CD14-positive monocyte (primary cell): ENCODE results near the gene SMIM35. TPM values are rescaled to one million over a fixed set of nuclear protein-coding genes. Genes with fewer than 3 reads are reported as not detected.
A peak's percentile ranks its signal among the peaks of the same experiment; 100 is the strongest.

Experiments
- DNase-seq, 3 donors: peaks; one replicate each; pipeline ENCODE4 v3.0.0-alpha.2; 2011 to 2022
- H2AFZ ChIP-seq: 2 replicates; pipeline ENCODE4 v1.6.0; 2012; ENCODE audit warnings: mild to moderate bottlenecking, low read depth, low read length, inconsistent platforms; ENCODE audit not compliant: insufficient read depth, poor library complexity, severe bottlenecking
- H3K27ac ChIP-seq, 2 donors: 1 replicate in 1 of 2; 2 replicates in 1 of 2; pipeline ENCODE4 v1.5.1; 2012 to 2013; ENCODE audit warnings: low read length in 2 of 2, control low read depth in 1 of 2, inconsistent platforms in 1 of 2, low read depth in 1 of 2, mild to moderate bottlenecking in 1 of 2
- H3K27me3 ChIP-seq, 2 donors: one replicate each; pipeline versions ENCODE4 v1.6.0 to v1.6.1; 2011 to 2013; ENCODE audit warnings: low read length in 2 of 2; ENCODE audit not compliant: control insufficient read depth in 2 of 2, insufficient read depth in 2 of 2
- H3K36me3 ChIP-seq, 2 donors: replicated peaks in 1 of 2; 1 replicate in 1 of 2; 2 replicates in 1 of 2; pipeline versions ENCODE4 v1.5.1 to v1.6.1; 2012 to 2013; ENCODE audit warnings: low read length in 2 of 2, control low read depth in 1 of 2, inconsistent platforms in 1 of 2, mild to moderate bottlenecking in 1 of 2; ENCODE audit not compliant: insufficient read depth in 2 of 2, control insufficient read depth in 1 of 2
- H3K4me1 ChIP-seq, 2 donors: 1 replicate in 1 of 2; 2 replicates in 1 of 2; pipeline versions ENCODE4 v1.5.1 to v1.6.1; 2012 to 2013; ENCODE audit warnings: low read length in 2 of 2, control low read depth in 1 of 2, inconsistent platforms in 1 of 2, mild to moderate bottlenecking in 1 of 2, moderate library complexity in 1 of 2; ENCODE audit not compliant: insufficient read depth in 2 of 2, control insufficient read depth in 1 of 2
- H3K4me2 ChIP-seq: replicated peaks from 2 replicates; pipeline ENCODE3; 2012; ENCODE audit warnings: low read length, moderate library complexity, mild to moderate bottlenecking; ENCODE audit not compliant: poor library complexity, severe bottlenecking; ENCODE audit errors: extremely low read depth
- H3K4me3 ChIP-seq, 3 experiments: fragments of 200-600 bp in 1 of 3; sonication (generic) in 1 of 3; replicated peaks in 1 of 3; 1 replicate in 2 of 3; 2 replicates in 1 of 3; pipeline ENCODE4 v1.5.1; 2011 to 2013; ENCODE audit warnings: low read length in 3 of 3, mild to moderate bottlenecking in 3 of 3, control low read depth in 2 of 3, low read depth in 2 of 3, inconsistent platforms in 1 of 3, moderate library complexity in 1 of 3
- H3K79me2 ChIP-seq: 2 replicates; pipeline ENCODE4 v1.6.0; 2012; ENCODE audit warnings: mild to moderate bottlenecking, control low read depth, inconsistent platforms, low read length, moderate library complexity; ENCODE audit not compliant: insufficient read depth
- H3K9ac ChIP-seq: 2 replicates; pipeline ENCODE4 v1.6.0; 2017; ENCODE audit warnings: low read length, mild to moderate bottlenecking; ENCODE audit not compliant: insufficient read depth, poor library complexity, severe bottlenecking
- H3K9me3 ChIP-seq, 2 donors: replicated peaks in 1 of 2; 1 replicate in 1 of 2; 2 replicates in 1 of 2; pipeline versions ENCODE4 v1.5.1 to v1.6.1; 2012 to 2013; ENCODE audit warnings: low read length in 2 of 2, control low read depth in 1 of 2; ENCODE audit not compliant: control insufficient read depth in 1 of 2, insufficient read depth in 1 of 2
- H4K20me1 ChIP-seq: 2 replicates; pipeline ENCODE4 v1.6.0; 2012; ENCODE audit warnings: mild to moderate bottlenecking, low read length, control low read depth, moderate library complexity; ENCODE audit not compliant: insufficient read depth
- H3K27ac Mint-ChIP-seq, 7 donors: one replicate each; pipeline ENCODE4 v1.8.0; 2020; ENCODE audit warnings: mild to moderate bottlenecking in 7 of 7, mixed read lengths in 7 of 7, moderate library complexity in 6 of 7, inconsistent platforms in 2 of 7
- H3K27me3 Mint-ChIP-seq, 3 donors: one replicate each; pipeline ENCODE4 v1.8.0; 2021 to 2022; ENCODE audit warnings: low read depth in 3 of 3, mild to moderate bottlenecking in 3 of 3, mixed read lengths in 3 of 3, moderate library complexity in 3 of 3, inconsistent platforms in 1 of 3
- H3K36me3 Mint-ChIP-seq, 2 donors: one replicate each; pipeline ENCODE4 v1.8.0; 2020; ENCODE audit warnings: mixed read lengths in 2 of 2, inconsistent platforms in 1 of 2, mild to moderate bottlenecking in 1 of 2
- H3K4me1 Mint-ChIP-seq: one replicate; pipeline ENCODE4 v1.8.0; 2020; ENCODE audit warnings: mild to moderate bottlenecking, mixed read lengths
- H3K4me3 Mint-ChIP-seq, 2 donors: one replicate each; pipeline ENCODE4 v1.8.0; 2020; ENCODE audit warnings: mild to moderate bottlenecking in 2 of 2, mixed read lengths in 2 of 2, moderate library complexity in 1 of 2
- H3K9me3 Mint-ChIP-seq, 7 donors: one replicate each; pipeline ENCODE4 v1.8.0; 2020 to 2022; ENCODE audit warnings: mixed read lengths in 7 of 7, mild to moderate bottlenecking in 6 of 7, moderate library complexity in 6 of 7, inconsistent platforms in 2 of 7
- WGBS: methylation state at CpG from one replicate; pipeline ENCODE4 v1.1.5; 2013; ENCODE audit warnings: missing lambda C conversion rate; ENCODE audit not compliant: insufficient coverage; 5-methylcytosine and 5-hydroxymethylcytosine counted together
- intact Hi-C, 2 donors: fragments of 100-400 bp; cut with micrococcal nuclease; formaldehyde crosslinking; loops; one replicate each; pipeline versions ENCODE4 v1.15.0 to v1.15.1; 2023
- polyA plus RNA-seq, 3 donors: library from polyadenylated mRNA; depleted of rRNA in 1 of 3; unstranded in 2 of 3; stranded (reverse) in 1 of 3; fragments of 300-500 nt in 2 of 3; fragments of >200 nt in 1 of 3; fragmentation: Illumina TruSeq in 2 of 3; gene quantifications; 1 replicate in 2 of 3; 2 replicates in 1 of 3; pipeline ENCODE4 v1.2.3, GENCODE V29; 2012 to 2021
- TF ChIP-seq, protein P1 (sequence below): fragments of 200-600 bp; IDR thresholded peaks from one replicate; pipeline ENCODE4 v1.8.0; 2022; ENCODE audit warnings: antibody characterized with exemption, mild to moderate bottlenecking

Gene SMIM35
- polyA plus RNA-seq, 3 donors: 0.05 to 0.29 (median 0.11) TPM

DNA sequence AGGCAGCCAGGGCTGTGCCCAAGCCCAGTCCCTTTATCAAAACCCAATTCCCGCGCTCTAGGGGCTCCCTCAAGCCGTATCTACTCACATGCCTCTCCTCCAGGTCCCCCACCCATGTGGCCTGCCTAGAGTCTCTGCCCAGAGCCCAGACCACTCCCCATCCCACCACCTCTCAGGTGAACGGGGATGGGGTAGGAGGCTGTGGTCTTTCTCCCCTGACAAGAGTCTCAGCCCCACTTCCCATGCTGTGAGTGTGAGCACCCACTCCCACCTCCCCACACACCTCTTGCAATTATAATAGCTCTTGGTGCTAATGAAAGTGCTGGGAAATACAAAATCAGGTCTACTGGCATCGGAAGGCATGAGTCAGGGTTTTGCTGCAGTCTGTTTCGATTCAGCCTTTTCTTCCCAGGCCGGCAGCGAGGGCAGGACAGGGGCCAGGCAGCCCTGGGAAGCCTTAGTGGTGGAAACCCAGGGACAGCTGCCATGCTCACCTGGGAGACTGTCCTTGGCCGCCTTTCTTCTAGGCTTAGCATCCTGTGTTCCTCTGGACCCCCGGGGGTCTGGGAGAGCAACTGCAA, 26.6 kb downstream of the SMIM35 start:
- H3K27ac ChIP-seq: no peak overlapping the region
- no peaks in the 10 kb centered on the region for H3K27me3 ChIP-seq
- WGBS: 91% methylated on average over 6 of the region's 10 CpGs
- Mint-ChIP-seq H3K36me3 (peaks cover 0 to 2% of the 10 kb centered on the region in 2 donors), H3K9me3 (peaks cover 0 to 1% (median 0%) of the 10 kb centered on the region in 7 donors), H3K4me1 (peaks cover 32% of the 10 kb centered on the region), H3K27ac (peak overlapping the region in 1 of 7 donors; percentile 25), H3K27me3 (peaks cover 8 to 25% (median 10%) of the 10 kb centered on the region in 3 donors), H3K4me3 (no peak overlapping the region)
- H3K4me2 ChIP-seq: no peak overlapping the region
- no peak overlapping the region for H2AFZ ChIP-seq
- no peak overlapping the region for H3K9ac ChIP-seq
- H3K4me1 ChIP-seq: peaks cover 0 to 7% of the 10 kb centered on the region in 2 donors
- H4K20me1 ChIP-seq: no peaks in the 10 kb centered on the region
- TF ChIP-seq, protein P1, sequence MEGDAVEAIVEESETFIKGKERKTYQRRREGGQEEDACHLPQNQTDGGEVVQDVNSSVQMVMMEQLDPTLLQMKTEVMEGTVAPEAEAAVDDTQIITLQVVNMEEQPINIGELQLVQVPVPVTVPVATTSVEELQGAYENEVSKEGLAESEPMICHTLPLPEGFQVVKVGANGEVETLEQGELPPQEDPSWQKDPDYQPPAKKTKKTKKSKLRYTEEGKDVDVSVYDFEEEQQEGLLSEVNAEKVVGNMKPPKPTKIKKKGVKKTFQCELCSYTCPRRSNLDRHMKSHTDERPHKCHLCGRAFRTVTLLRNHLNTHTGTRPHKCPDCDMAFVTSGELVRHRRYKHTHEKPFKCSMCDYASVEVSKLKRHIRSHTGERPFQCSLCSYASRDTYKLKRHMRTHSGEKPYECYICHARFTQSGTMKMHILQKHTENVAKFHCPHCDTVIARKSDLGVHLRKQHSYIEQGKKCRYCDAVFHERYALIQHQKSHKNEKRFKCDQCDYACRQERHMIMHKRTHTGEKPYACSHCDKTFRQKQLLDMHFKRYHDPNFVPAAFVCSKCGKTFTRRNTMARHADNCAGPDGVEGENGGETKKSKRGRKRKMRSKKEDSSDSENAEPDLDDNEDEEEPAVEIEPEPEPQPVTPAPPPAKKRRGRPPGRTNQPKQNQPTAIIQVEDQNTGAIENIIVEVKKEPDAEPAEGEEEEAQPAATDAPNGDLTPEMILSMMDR: no peak
- intact Hi-C loops: no loop called here
- DNase-seq: no peak
- H3K79me2 ChIP-seq: no peaks in the 10 kb centered on the region
- H3K9me3 ChIP-seq: no peaks in the 10 kb centered on the region
- H3K36me3 ChIP-seq: no peaks in the 10 kb centered on the region
- no peak overlapping the region for H3K4me3 ChIP-seq

DNA sequence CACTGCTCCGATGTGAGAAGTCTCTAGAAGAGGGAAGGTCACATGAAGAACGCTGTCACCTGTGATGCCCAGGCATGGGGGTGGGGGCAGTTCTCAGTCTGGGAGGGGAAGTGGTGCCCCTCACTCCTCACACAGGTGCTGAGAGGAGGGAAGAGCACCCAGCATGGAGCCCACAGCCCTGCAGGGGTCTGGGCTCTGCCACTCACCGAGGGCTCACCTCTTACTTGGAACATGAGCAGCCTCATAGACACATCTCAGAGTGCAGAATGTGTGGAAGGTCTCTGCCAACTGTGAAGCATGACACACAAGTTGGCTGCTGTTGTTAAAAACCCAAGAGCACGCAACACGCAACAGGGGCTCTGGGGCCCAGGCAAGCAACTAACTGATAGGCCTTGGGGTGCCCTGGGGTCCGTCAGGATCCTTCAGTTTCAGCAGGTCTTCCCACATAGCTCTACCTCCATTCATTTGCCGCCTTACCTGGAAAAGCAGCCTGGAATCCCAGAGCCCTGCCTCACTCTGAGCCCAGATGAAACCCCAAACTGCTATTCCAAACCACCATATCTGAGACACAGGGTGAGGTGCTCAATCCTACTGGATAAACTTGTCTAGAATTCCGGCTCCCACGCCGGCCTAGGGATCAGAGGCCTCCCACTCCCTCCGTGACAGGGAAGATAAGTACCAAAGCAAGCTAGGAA, 27.4 kb downstream of the SMIM35 start:
- Mint-ChIP-seq H3K4me1 (peaks cover 32% of the 10 kb centered on the region), H3K27ac (no peak overlapping the region), H3K36me3 (peaks cover 0 to 2% of the 10 kb centered on the region in 2 donors), H3K9me3 (peaks cover 0 to 1% (median 0%) of the 10 kb centered on the region in 7 donors), H3K4me3 (no peak overlapping the region), H3K27me3 (peaks cover 8 to 25% (median 10%) of the 10 kb centered on the region in 3 donors)
- Histone ChIP-seq H3K4me1 (peaks cover 0 to 7% of the 10 kb centered on the region in 2 donors), H3K36me3 (no peaks in the 10 kb centered on the region), H3K27ac (no peak overlapping the region), H3K9me3 (no peaks in the 10 kb centered on the region), H3K79me2 (no peaks in the 10 kb centered on the region), H4K20me1 (no peaks in the 10 kb centered on the region), H3K27me3 (no peaks in the 10 kb centered on the region), H2AFZ (no peak overlapping the region), H3K4me3 (no peak overlapping the region), H3K4me2 (no peak overlapping the region), H3K9ac (no peak overlapping the region)
- WGBS: 95% methylated on average over 9 of the region's 11 CpGs
- TF ChIP-seq, protein P1: no peak
- DNase-seq: no peak
- intact Hi-C loops: loop anchor here in 1 of 2 donors (10.0 kb wide), 1 partner anchor 65 kb away; no protein-coding TSS in a partner anchor
